ENCODE measurements around the gene ATR. TPM values are rescaled to one million over a fixed set of nuclear protein-coding genes. Genes with fewer than 3 reads are reported as not detected.

ATR gene
- total RNA-seq, 1 experiment from 2014 or later: 15.8 TPM

Other genes starting within 250 kb of the ATR start
- gene XRN1, start 130.7 kb downstream of the ATR start, total RNA-seq (2021): 13.7 and 15.0 TPM in 2 replicates
- gene PLS1, start 17.7 kb upstream of the ATR start, total RNA-seq (2021): 20.0 and 20.4 TPM in 2 replicates
- gene TRPC1, start 145.3 kb upstream of the ATR start, total RNA-seq (2021): 16.5 and 18.6 TPM in 2 replicates

Data from H9 (cell line).